AG10803 (cell line): ENCODE results near the gene LPAR3.

Source experiments
- DNase-seq: peaks from one replicate; pipeline ENCODE4 v3.0.0; 2010; ENCODE audit warnings: low read depth
- H3K4me3 ChIP-seq: 2 replicates; pipeline ENCODE4 v1.5.1; 2011; ENCODE audit warnings: mild to moderate bottlenecking, low read length, control low read depth
- TF ChIP-seq, protein P1 (sequence below): conservative IDR thresholded peaks from 2 replicates; pipeline ENCODE4 v1.5.1; 2011; ENCODE audit warnings: mild to moderate bottlenecking, low read length, control low read depth, inconsistent platforms

The LPAR3 gene

DNA sequence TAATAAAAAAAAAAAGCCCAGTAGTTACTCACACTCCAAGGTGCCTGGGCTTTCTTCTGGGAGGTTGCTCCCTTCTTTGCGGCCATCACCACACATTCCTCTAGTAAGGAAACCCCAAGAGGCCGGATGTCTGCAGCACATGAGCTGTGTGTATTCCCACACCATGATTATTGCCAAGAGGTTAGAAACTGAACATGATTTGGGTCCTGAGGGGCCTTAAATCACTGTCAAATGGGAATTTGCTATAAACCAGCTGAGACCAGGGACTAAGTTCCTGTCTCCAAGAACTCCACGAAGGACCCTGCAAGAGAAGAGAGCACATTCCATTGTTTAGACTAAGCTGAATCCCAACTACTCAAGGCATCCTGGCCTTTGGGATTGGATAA, 117.5 kb downstream of the LPAR3 start:
- no peak overlapping the region for H3K4me3 ChIP-seq
- no peak for DNase-seq
- TF ChIP-seq, protein P1, sequence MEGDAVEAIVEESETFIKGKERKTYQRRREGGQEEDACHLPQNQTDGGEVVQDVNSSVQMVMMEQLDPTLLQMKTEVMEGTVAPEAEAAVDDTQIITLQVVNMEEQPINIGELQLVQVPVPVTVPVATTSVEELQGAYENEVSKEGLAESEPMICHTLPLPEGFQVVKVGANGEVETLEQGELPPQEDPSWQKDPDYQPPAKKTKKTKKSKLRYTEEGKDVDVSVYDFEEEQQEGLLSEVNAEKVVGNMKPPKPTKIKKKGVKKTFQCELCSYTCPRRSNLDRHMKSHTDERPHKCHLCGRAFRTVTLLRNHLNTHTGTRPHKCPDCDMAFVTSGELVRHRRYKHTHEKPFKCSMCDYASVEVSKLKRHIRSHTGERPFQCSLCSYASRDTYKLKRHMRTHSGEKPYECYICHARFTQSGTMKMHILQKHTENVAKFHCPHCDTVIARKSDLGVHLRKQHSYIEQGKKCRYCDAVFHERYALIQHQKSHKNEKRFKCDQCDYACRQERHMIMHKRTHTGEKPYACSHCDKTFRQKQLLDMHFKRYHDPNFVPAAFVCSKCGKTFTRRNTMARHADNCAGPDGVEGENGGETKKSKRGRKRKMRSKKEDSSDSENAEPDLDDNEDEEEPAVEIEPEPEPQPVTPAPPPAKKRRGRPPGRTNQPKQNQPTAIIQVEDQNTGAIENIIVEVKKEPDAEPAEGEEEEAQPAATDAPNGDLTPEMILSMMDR: no peak

DNA sequence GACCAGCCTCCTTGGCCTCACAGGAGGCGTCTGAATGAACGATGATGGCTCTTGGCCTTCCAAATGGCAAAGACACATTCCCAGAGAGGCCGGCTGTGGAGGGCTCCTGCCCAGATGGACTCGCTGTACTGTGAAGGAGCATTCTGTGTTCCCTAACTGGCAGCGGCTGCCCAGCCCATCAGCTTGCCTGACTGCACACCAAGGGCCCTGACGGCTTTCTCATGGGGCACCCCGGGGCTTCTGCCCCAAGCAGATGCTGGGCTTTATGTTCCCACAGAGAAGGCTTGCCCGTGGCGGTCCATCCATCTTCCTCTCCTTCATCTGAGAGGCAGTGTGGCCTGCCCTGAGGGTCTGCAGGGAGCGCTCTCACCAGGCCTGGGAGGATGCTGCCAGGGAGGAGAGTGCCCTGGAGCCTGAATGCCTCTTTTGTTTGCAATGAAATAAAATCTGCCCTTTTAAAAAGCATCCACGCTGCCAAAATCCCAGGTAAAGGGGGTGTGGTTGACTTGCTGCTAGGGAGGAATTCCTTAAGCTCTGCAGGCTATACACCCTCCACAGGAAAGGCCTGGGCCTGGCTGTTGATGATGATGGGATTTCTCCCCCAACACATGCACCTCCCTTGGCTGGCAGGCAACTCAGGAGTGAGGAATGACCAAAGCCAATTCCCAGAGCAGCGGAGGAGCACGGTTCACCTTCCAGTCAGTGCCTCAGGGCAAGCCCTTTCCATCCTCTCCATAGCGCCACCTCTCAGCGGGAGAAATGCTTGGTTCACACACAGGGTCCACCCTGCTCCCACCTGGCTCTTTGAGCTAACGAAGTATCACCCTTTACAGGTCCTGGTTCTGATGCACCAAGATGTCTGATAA, 118.1 kb downstream of the LPAR3 start:
- TF ChIP-seq, protein P1: no peak
- DNase-seq: no peak
- H3K4me3 ChIP-seq: no peak overlapping the region

DNA sequence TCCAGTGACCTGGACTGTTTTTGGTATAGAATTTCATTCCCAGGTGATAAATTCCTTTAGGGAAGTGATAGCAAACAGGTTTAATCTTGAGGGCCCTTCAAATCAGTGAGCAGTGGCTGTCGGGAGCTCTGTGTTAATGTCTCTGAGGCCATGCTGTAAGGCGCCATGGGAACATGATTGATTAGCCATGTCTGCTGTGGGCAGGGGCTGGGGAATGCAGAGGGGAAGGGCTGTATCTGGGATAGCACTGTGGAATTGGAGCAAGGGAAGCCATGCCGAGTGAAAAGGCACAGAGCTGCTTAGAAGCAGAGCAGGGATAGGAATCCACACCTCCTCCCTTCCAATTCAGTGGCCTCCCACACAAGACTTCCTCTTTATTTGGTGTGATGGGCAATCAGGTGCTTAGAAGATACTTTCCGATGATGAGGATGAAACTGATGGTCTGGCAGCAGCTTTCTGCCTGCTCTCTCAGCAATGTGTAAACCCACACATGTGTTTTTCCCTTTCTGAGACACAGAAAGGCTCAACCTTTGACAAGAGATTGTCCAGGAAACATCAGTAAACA, 119.0 kb downstream of the LPAR3 start:
- TF ChIP-seq, protein P1: no peak
- DNase-seq: no peak

DNA sequence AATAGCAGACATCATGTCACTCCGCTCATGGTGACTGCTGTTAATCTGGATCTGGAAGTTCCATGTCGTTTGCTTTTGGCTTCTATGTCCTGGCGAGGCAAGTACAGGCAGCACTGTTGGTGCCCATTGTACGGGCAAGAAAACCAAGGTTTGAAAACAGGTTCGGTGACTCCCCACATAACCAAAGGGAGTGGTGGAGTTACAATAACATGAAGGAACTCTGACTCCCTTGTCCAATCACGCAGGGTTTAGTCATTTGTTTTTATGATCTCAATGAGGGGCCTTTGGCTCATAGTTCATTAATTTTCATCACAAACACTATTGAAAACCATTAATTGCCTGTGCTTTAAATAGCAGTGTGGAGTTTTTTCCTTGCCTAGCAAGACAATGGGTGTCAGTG, 119.8 kb downstream of the LPAR3 start:
- H3K4me3 ChIP-seq: no peak overlapping the region
- TF ChIP-seq, protein P1: no peak
- no peak for DNase-seq

More for the DNA sequence above, 119.0 kb downstream of the LPAR3 start:
- H3K4me3 ChIP-seq: no peak overlapping the region

DNA sequence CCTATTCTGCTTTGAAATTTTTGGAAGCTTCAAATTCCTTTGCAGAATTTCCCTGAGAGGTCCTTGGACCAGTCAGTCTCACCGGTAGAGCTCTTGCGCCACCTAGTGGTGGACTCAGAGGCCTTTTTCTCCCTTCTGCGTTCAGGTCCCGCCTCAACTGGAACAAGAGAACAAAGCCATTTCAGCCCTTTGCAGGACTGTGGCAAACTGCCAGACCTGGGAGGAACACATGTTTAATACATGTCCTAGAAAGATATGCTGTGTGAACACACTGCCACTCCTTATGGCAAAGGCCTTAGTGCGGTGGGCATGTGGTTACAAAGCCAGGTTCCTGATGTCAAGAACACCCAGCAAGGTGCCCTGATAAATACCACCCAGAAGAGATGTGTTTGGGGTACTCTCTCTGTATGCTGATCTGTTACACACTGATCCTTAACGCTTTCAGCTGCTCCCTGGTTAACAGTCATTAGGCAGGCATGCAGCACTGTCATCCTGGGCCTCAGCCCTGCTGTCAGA, 120.5 kb downstream of the LPAR3 start:
- TF ChIP-seq, protein P1: peak; percentile 99
- H3K4me3 ChIP-seq: no peak overlapping the region
- DNase-seq: peak; percentile 78

DNA sequence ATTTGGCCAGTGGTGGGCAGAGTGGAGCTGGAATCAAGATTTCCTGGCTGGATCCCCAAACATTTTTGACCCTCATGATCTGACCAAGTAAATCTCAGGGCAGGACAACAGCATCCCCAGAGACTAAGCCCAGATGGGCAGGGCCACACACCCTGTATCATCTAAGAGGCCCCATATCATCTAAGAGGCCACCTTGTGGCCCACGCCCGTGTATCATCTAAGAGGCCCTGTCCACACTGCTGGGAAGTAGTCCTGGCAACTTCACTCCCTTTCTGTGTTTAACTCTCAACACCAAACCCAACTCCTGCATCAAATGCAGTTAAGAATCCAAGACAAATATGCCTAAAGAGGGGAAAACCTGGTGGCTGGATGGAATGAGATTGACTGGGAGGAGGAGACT, 121.1 kb downstream of the LPAR3 start:
- TF ChIP-seq, protein P1: peak; percentile 6; the same call in 1 of the 2 replicates
- DNase-seq: no peak
- no peak overlapping the region for H3K4me3 ChIP-seq

DNA sequence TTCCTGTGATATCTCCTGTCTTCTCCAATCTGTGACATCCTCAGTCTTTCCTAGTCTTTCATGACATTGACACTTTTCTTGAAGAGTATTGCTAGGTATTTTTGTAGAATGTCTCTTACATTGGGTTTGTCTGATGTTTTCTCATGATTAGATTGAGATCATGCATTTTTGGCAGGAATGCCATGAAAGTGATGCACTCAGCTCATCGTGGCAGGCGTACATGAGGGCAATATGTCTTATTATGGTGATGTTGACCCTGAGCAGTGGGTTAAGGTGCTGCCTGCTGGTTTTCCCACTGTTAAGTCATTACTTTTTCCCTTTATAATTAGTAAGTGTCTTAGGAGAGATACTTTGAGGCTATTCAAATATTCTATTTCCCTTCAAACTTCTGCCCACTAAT, 122.5 kb downstream of the LPAR3 start:
- H3K4me3 ChIP-seq: no peak overlapping the region
- TF ChIP-seq, protein P1: no peak

More for the DNA sequence above, 122.5 kb downstream of the LPAR3 start:
- DNase-seq: no peak
